ENCODE measurements around the gene FAR2.

FAR2 gene

GRCh38 chr12:29147731-29148595, 1.1 kb upstream of the FAR2 start (continued):
- TF ChIP-seq GLIS2 (tag by site-specific recombination; IDR thresholded peaks at IDR 0.05) (no peak), KLF10 (tag by site-specific recombination; IDR thresholded peaks at IDR 0.05) (0 out of 2 replicates have a peak, but pooled peaks have one; percentile 52), ZNF654 (tag by site-specific recombination; IDR thresholded peaks at IDR 0.05; ENCODE audit: low read depth) (no peak), SCRT1 (tag by site-specific recombination; IDR thresholded peaks at IDR 0.05; ENCODE audit: borderline replicate concordance) (no peak), IKZF3 (tag by site-specific recombination; IDR thresholded peaks at IDR 0.05) (peak; percentile 17; the same call in 1 of the 2 replicates), TSHZ1 (tag by site-specific recombination; IDR thresholded peaks at IDR 0.05; ENCODE audit: borderline replicate concordance) (no peak), ZBTB17 (tag by site-specific recombination; IDR thresholded peaks at IDR 0.05) (no peak), EGR2 (tag by site-specific recombination; IDR thresholded peaks at IDR 0.05; ENCODE audit: low read depth) (no peak), PATZ1 (tag by site-specific recombination; IDR thresholded peaks at IDR 0.05) (no peak), PRDM10 (tag by site-specific recombination; IDR thresholded peaks at IDR 0.05) (peak; percentile 60), ZNF362 (tag by site-specific recombination; IDR thresholded peaks at IDR 0.05) (no peak), ZNF114 (tag by site-specific recombination; IDR thresholded peaks at IDR 0.05) (no peak), ZNF37A (tag by site-specific recombination; IDR thresholded peaks at IDR 0.05) (no peak), PRDM4 (tag by site-specific recombination; IDR thresholded peaks at IDR 0.05) (peak; percentile 69), ZNF146 (tag by site-specific recombination; IDR thresholded peaks at IDR 0.05) (no peak), ZNF629 (tag by site-specific recombination; IDR thresholded peaks at IDR 0.05) (no peak), ZNF324 (tag by site-specific recombination; IDR thresholded peaks at IDR 0.05) (no peak), ZFHX2 (tag by site-specific recombination; conservative IDR thresholded peaks at IDR 0.05) (no peak), AEBP2 (tag by site-specific recombination; IDR thresholded peaks at IDR 0.05; ENCODE audit: borderline replicate concordance) (no peak), RBAK (tag by site-specific recombination; IDR thresholded peaks at IDR 0.05) (no peak)
